ENCODE measurements around the gene CADM2.

The CADM2 gene

DNA sequence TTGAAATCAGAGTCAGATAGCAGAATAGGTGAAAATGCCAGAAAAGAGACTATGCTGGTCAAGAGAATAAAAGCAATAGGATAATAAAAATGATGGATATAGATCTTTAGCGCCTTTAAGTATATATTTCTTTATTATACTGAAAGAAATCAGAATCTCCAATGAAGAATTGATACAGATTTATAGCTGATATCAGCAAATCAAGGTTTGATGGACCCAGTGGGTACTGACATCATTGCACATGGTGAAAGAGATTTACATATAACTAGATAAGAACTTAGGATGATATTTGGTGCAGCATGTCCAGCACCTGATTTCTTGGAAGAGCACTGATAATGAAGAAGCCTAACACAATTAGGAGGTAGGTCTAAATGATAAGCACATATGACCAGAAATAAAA, 18.2 kb downstream of the CADM2 start:
- TF ChIP-seq, protein P1, sequence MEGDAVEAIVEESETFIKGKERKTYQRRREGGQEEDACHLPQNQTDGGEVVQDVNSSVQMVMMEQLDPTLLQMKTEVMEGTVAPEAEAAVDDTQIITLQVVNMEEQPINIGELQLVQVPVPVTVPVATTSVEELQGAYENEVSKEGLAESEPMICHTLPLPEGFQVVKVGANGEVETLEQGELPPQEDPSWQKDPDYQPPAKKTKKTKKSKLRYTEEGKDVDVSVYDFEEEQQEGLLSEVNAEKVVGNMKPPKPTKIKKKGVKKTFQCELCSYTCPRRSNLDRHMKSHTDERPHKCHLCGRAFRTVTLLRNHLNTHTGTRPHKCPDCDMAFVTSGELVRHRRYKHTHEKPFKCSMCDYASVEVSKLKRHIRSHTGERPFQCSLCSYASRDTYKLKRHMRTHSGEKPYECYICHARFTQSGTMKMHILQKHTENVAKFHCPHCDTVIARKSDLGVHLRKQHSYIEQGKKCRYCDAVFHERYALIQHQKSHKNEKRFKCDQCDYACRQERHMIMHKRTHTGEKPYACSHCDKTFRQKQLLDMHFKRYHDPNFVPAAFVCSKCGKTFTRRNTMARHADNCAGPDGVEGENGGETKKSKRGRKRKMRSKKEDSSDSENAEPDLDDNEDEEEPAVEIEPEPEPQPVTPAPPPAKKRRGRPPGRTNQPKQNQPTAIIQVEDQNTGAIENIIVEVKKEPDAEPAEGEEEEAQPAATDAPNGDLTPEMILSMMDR (IDR thresholded peaks at IDR 0.05; ENCODE audit: unreplicated experiment in 3 of 3), result no peak
- H3K27me3 Mint-ChIP-seq (ENCODE audit: low read depth), result peaks cover 3% of the 10 kb centered on the region
- H3K4me1 Mint-ChIP-seq, result peaks cover 9% of the 10 kb centered on the region
- no peak overlapping the region for H3K27ac Mint-ChIP-seq
- no peaks in the 10 kb centered on the region for H3K9me3 Mint-ChIP-seq
- H3K36me3 Mint-ChIP-seq (ENCODE audit: low read depth), result no peaks in the 10 kb centered on the region
- H3K4me3 Mint-ChIP-seq, result no peak overlapping the region

- H3K4me3 Mint-ChIP-seq, result no peak overlapping the region
Observed at GRCh38 chr3:84978843-84979242, 20.1 kb downstream of the CADM2 start.

GRCh38 chr3:84980011-84980410, 21.2 kb downstream of the CADM2 start:
- H3K4me3 Mint-ChIP-seq, result no peak overlapping the region
- TF ChIP-seq, protein P1 (IDR thresholded peaks at IDR 0.05; ENCODE audit: unreplicated experiment in 3 of 3), result no peak
- H3K4me1 Mint-ChIP-seq, result peaks cover 9% of the 10 kb centered on the region
- no peaks in the 10 kb centered on the region for H3K36me3 Mint-ChIP-seq (ENCODE audit: low read depth)
- peak overlapping the region in 2 of 3 experiments; percentile 19 to 26 for H3K27ac Mint-ChIP-seq
- no peaks in the 10 kb centered on the region for H3K9me3 Mint-ChIP-seq
- H3K27me3 Mint-ChIP-seq (ENCODE audit: low read depth), result peaks cover 3% of the 10 kb centered on the region

More at GRCh38 chr3:84978843-84979242, 20.1 kb downstream of the CADM2 start:
- Mint-ChIP-seq H3K9me3 (no peaks in the 10 kb centered on the region), H3K36me3 (ENCODE audit: low read depth) (no peaks in the 10 kb centered on the region), H3K4me1 (peaks cover 9% of the 10 kb centered on the region), H3K27ac (no peak overlapping the region), H3K27me3 (ENCODE audit: low read depth) (peaks cover 3% of the 10 kb centered on the region)
- TF ChIP-seq, protein P1 (IDR thresholded peaks at IDR 0.05; ENCODE audit: unreplicated experiment in 3 of 3), result no peak

DNA sequence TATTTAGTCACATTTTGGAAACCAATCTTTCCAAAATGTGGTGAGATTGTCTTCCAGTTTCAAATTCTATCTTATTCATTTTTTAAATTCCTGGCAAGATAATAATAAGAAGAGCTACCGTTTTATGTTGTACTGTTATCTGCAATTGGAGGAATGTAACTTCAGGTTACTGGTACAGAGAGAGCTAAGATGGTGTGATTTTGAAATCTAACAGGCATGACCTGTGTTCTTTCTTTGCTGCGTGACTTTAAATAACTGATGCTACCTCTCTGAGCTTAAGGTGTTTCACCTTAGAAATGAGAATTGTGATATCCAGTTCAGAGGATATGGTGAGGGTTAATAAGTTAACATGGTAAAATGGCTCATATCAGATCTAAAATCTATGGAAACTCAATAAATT, 21.7 kb downstream of the CADM2 start:
- Mint-ChIP-seq H3K4me1 (peaks cover 9% of the 10 kb centered on the region), H3K36me3 (ENCODE audit: low read depth) (no peaks in the 10 kb centered on the region), H3K27me3 (ENCODE audit: low read depth) (peaks cover 3% of the 10 kb centered on the region), H3K27ac (peak overlapping the region in 2 of 3 experiments; percentile 19 to 26), H3K4me3 (no peak overlapping the region), H3K9me3 (no peaks in the 10 kb centered on the region)
- TF ChIP-seq, protein P1 (IDR thresholded peaks at IDR 0.05; ENCODE audit: unreplicated experiment in 3 of 3), result no peak

- no peaks in the 10 kb centered on the region for H3K9me3 Mint-ChIP-seq
- H3K27me3 Mint-ChIP-seq (ENCODE audit: low read depth), result no peaks in the 10 kb centered on the region
- TF ChIP-seq, protein P1 (IDR thresholded peaks at IDR 0.05; ENCODE audit: unreplicated experiment in 3 of 3), result no peak
- no peak overlapping the region for H3K4me3 Mint-ChIP-seq
- H3K4me1 Mint-ChIP-seq, result peaks cover 24% of the 10 kb centered on the region
- H3K27ac Mint-ChIP-seq, result no peak overlapping the region
- no peaks in the 10 kb centered on the region for H3K36me3 Mint-ChIP-seq (ENCODE audit: low read depth)
Observed at GRCh38 chr3:84983490-84983889, 24.7 kb downstream of the CADM2 start.

DNA sequence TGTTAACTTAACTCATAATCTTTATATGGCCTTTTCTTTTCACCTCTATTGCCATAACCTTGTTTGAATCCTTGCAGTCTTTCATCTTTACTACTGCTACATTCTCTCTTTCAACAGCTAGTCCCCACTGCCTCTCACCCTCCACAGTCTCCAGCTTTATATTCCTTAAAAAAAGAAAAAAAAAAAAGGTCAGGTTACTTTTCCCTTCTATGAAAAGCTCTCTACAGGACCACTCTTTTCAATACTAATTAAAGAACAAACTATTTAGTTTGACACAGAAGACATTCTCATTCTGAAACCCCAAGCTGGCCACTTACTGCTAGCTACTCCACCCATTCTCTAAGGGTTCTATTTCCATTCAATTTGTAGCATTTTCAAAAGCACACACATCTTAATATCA, 25.6 kb downstream of the CADM2 start:
- H3K9me3 Mint-ChIP-seq, result no peaks in the 10 kb centered on the region

More for the DNA sequence above, 25.6 kb downstream of the CADM2 start:
- Mint-ChIP-seq H3K4me3 (no peak overlapping the region), H3K36me3 (ENCODE audit: low read depth) (no peaks in the 10 kb centered on the region), H3K27ac (no peak overlapping the region), H3K27me3 (ENCODE audit: low read depth) (no peaks in the 10 kb centered on the region), H3K4me1 (peaks cover 26% of the 10 kb centered on the region)
- TF ChIP-seq, protein P1 (IDR thresholded peaks at IDR 0.05; ENCODE audit: unreplicated experiment in 3 of 3), result no peak
